MV-4-11 (cell line): Measurements from ENCODE around the gene TEKT3.

Experiments used
- DNase-seq: peaks from one replicate; lab custom pipeline; 2025; lab: John Stamatoyannopoulos, UW

TEKT3 gene

DNA sequence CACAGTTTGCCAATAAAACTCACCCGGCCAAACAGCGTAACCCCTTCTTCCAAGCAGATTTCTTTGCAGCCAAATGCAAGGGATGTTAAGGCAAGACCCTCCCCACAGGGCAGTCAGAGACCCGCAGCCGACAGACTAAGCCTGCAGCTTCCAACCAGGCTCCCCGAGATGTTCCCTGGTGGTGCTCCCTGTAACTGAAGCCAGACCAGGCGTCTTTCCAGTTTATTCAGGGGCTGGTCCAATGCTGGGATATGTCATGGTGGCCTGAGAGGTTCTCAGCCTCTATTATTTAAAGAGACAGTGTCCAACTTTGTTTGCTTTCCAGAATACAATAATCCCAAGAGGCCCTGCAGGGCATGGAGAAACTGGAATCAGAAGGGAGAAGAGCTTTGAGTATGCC lies 76.3 kb downstream of the TEKT3 start, which contains the start of gene PMP22:
TSS of gene PMP22 (minus strand) at position 196 of the 400 bp plus-strand sequence. CDS start 4,599 bp downstream, outside the sequence.
- no peak for DNase-seq

- DNase-seq: no peak
Observed at GRCh38 chr17:15264542-15264941, 76.9 kb downstream of the TEKT3 start.

DNA sequence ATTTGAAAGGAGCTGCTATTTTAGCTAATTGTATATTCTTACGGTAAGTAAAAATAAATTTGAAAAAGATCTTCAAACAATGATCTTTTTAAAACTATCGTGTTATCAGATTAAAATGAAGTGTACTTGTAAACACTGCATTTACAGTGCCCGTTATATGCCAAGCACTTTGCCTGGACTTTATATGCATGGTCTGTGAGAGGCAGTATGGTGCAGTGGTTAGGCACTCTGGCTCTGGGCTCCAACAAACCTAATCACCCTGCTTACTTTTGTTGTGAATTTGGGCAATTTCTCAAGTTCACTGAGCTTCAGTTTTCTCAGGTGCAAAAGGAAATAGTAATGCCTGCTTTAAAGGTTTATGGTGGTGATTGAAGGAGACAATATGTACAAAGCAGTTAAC lies 77.7 kb downstream of the TEKT3 start:
- DNase-seq: no peak

GRCh38 chr17:15263206-15263579 lies 78.2 kb downstream of the TEKT3 start:
- DNase-seq: no peak

DNA sequence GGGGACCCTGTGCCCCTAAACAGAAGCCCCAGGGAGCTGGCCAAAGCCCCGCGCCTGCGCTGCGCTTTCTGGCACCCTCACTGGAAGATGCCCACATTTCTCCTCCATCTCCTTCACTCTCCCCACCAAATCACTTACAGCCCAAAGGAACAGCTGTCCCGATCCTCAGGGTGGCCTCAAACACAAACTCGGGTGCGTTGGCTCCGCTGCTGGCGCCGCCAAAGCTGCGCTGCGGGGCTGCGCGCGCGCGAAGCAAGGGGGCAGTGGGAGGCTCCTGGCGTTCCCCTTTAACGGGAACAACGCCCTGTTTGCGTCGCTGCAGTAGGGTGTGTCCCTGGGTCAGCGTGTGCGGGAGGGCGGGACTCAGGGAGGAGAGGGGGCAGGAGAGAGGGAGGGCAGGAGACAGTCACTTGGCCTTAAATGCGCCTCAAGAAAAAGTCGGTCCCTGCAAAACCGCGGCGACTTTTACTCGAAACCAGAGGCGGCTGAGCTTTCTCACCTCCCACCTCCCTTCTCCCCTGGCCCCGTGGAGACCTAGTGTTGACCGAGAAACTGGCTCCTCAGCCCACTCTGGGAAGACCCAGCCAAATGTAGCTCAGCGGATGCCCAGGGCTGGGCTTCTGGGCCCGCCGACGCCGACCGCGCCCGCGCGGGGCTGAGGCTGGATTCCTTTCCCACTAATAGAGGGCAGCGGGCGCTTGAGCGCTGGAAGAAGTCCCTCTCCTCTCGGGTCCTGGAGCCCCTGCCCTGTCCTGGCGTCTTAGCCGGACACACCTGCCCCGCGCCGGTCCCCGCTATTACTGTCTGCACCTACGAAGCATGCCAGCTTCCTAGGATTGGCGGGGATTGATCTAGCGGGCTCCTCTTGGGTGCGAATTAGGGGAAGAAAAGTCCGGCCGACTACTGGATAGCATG lies 78.8 kb downstream of the TEKT3 start:
- no peak for DNase-seq

DNA sequence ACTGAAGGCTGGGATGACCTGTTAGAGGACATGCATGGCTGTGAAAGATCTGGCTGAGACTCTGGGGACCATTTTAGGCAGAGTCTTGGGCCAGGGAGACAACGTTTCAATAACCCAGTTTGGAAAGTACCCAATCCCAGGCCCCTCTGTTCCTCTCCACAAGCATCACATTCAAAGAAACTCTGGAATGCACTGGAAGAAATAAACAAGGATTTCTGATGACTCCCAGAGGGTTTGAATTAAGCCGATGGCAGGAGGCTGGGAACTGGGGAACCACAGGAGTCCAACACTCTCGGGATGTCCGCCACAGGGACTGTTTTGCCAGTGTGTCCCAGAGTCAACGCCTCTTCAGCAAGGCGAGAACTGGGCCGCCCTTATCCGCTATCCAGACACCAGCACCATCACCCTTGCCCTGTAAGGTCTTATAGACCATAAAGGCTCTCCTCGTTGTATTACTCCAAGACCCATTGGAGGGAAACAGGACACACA lies 79.6 kb downstream of the TEKT3 start:
- DNase-seq: no peak

GRCh38 chr17:15261258-15261801 lies 80.1 kb downstream of the TEKT3 start:
- no peak for DNase-seq

DNA sequence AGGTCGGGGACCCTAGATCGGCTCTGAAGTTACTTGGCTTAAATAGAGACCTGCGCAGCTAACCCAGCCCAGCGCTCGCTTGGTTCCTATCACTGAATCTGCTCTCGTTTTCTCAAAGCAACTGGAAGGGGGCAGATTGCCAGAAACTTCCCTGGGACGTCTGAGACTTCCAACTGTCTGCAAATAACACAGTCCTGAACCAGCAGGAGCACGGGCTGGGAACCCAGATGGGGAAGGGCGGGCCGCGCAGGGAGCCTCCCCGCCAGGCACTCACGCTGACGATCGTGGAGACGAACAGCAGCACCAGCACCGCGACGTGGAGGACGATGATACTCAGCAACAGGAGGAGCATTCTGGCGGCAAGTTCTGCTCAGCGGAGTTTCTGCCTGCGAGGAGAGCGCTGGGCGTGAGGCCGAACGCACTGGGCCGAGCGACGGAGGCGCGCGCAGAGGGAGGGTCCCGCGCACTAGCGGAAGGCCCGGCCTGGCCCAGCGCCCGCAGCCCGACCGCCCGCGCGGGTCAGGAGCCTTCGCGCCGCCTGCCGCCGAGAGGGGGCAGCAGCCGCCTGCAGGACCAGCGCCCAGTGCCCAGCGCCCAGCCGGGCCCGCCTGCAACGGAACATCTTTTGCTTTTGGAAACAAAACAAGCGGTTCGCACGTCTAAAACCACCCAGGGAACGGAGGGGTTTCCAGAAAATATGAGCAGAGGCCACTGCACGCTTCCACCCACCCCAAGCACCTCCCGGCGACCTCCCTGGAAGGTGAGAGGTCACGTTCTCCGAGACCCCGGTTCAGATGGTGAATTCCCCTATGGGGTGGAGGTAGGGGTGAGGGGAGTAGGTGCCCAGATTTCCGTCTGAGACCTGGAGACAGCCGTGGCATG lies 80.8 kb downstream of the TEKT3 start:
- peak; percentile 44 for DNase-seq

- DNase-seq: no peak
Observed at GRCh38 chr17:15257796-15258512, 83.4 kb downstream of the TEKT3 start.

- DNase-seq: peak; percentile 82
Observed at GRCh38 chr17:15257258-15257788, 84.1 kb downstream of the TEKT3 start.

- peak; percentile 49 for DNase-seq
Observed at GRCh38 chr17:15256689-15257088, 84.7 kb downstream of the TEKT3 start.

- DNase-seq: no peak
Observed at GRCh38 chr17:15255713-15256454, 85.5 kb downstream of the TEKT3 start.
